Tibial nerve (tissue), 4 donors: ENCODE results near the gene ALDOA. TPM values are rescaled to one million over a fixed set of nuclear protein-coding genes. Genes with fewer than 3 reads are reported as not detected.

Experiments used
- DNase-seq, 2 donors: peaks; one replicate each; pipeline ENCODE4 v3.0.0-alpha.2; 2019; ENCODE audit warnings: low spot score in 2 of 2
- H3K27ac ChIP-seq, 4 donors: fragments of 200-600 bp; sonication (generic) in 3 of 4; one replicate each; pipeline ENCODE4 v1.5.1; 2017 to 2019; ENCODE audit warnings: mild to moderate bottlenecking in 1 of 4
- H3K27me3 ChIP-seq, 2 donors: fragments of 200-600 bp; sonication (generic) in 1 of 2; one replicate each; pipeline versions ENCODE4 v1.5.1 to v1.6.0; 2017 to 2019
- H3K36me3 ChIP-seq, 3 donors: fragments of 200-600 bp; sonication (generic); one replicate each; pipeline ENCODE4 v1.5.1; 2018 to 2019
- H3K4me1 ChIP-seq, 4 donors: fragments of 200-600 bp; sonication (generic) in 3 of 4; one replicate each; pipeline ENCODE4 v1.5.1; 2017 to 2019
- H3K4me3 ChIP-seq, 4 donors: fragments of 200-600 bp; sonication (generic) in 3 of 4; one replicate each; pipeline ENCODE4 v1.5.1; 2017 to 2019; ENCODE audit warnings: mild to moderate bottlenecking in 1 of 4, moderate library complexity in 1 of 4
- H3K9me3 ChIP-seq, 4 donors: fragments of 200-600 bp; sonication (generic) in 3 of 4; one replicate each; pipeline ENCODE4 v1.5.1; 2017 to 2019
- CTCF ChIP-seq, 5 experiments: fragments of 200-600 bp in 3 of 5; fragments of 450-650 bp in 2 of 5; sonication (generic) in 3 of 5; IDR thresholded peaks; one replicate each; pipeline ENCODE4 v1.5.1; 2016 to 2019; ENCODE audit warnings: antibody characterized with exemption in 5 of 5, mild to moderate bottlenecking in 3 of 5, moderate library complexity in 2 of 5
- EP300 ChIP-seq, 2 donors: sonication (generic); formaldehyde crosslinking; IDR thresholded peaks; one replicate each; pipeline ENCODE4 v1.6.1; 2017; ENCODE audit warnings: antibody characterized with exemption in 2 of 2, mild to moderate bottlenecking in 1 of 2
- POLR2A ChIP-seq, 2 donors: fragments of 450-650 bp; IDR thresholded peaks; one replicate each; pipeline ENCODE4 v1.6.1; 2017; ENCODE audit warnings: antibody characterized with exemption in 2 of 2, mild to moderate bottlenecking in 2 of 2, moderate library complexity in 2 of 2
- WGBS, 2 donors: methylation state at CpG; one replicate each; pipeline ENCODE4 v1.1.5; 2018; 5-methylcytosine and 5-hydroxymethylcytosine counted together
- total RNA-seq, 4 donors: library from RNA; depleted of rRNA; stranded (reverse); fragments of >200 nt; gene quantifications; one replicate each; pipeline ENCODE4 v1.1.0, GENCODE V29; 2016

The ALDOA gene
- total RNA-seq, 4 donors from 2014 or later = 474 to 649 (median 487) TPM

- Histone ChIP-seq H3K27ac (no peak overlapping the region), H3K36me3 (peaks cover 0 to 60% (median 20%) of the 10 kb centered on the region in 3 donors), H3K27me3 (no peaks in the 10 kb centered on the region), H3K4me1 (peaks cover 0 to 32% (median 19%) of the 10 kb centered on the region in 4 donors), H3K4me3 (no peak overlapping the region), H3K9me3 (no peaks in the 10 kb centered on the region)
- 86 to 88% methylated on average over 2 of the region's 2 CpGs for WGBS, 2 donors
- TF ChIP-seq POLR2A (IDR thresholded peaks at IDR 0.05) = no peak
- TF ChIP-seq CTCF (IDR thresholded peaks at IDR 0.05) = no peak
- TF ChIP-seq EP300 (IDR thresholded peaks at IDR 0.05) = no peak
- DNase-seq = no peak
Observed at GRCh38 chr16:30119428-30119827, 53.9 kb downstream of the ALDOA start.

Other genes starting within 250 kb of the ALDOA start
- 10 to 100 TPM; 40.8 to 70.7 (median 61.0) TPM for gene PAGR1, start 249.6 kb upstream of the ALDOA start, total RNA-seq
- 100 to 1,000 TPM; 113 to 247 (median 177) TPM for gene MVP, start 245.3 kb upstream of the ALDOA start, total RNA-seq
- gene CDIPT, start 202.5 kb upstream of the ALDOA start, total RNA-seq = 100 to 1,000 TPM in 2 of 4 donors, 10 to 100 TPM in 2; 80.0 to 121 (median 94.8) TPM
- gene SEZ6L2, start 166.2 kb upstream of the ALDOA start, total RNA-seq = 1 to 10 TPM in 2 of 4 donors, under 1 TPM in 2; 0.84 to 4.9 (median 1.3) TPM
- gene ASPHD1, start 165.3 kb upstream of the ALDOA start, total RNA-seq = 1 to 10 TPM in 3 of 4 donors, under 1 TPM in 1; 0.90 to 5.7 (median 3.9) TPM
- 10 to 100 TPM; 31.0 to 81.0 (median 38.7) TPM for gene KCTD13, start 139.5 kb upstream of the ALDOA start, total RNA-seq
- 100 to 1,000 TPM in 2 of 4 donors, 10 to 100 TPM in 2; 83.1 to 144 (median 103) TPM for gene TMEM219, start 103.7 kb upstream of the ALDOA start, total RNA-seq
- 10 to 100 TPM; 51.3 to 88.8 (median 66.0) TPM for gene TAOK2, start 91.9 kb upstream of the ALDOA start, total RNA-seq
- gene HIRIP3, start 70.1 kb upstream of the ALDOA start, total RNA-seq = 10 to 100 TPM; 12.6 to 26.7 (median 22.6) TPM
- 10 to 100 TPM; 36.6 to 60.4 (median 51.6) TPM for gene INO80E, start 69.5 kb upstream of the ALDOA start, total RNA-seq
- 1 to 10 TPM in 2 of 4 donors, under 1 TPM in 2; 0.44 to 4.2 (median 1.7) TPM for gene DOC2A, start 54.7 kb upstream of the ALDOA start, total RNA-seq
- gene C16orf92, start 42.6 kb upstream of the ALDOA start, total RNA-seq = not detected
- not detected for gene TLCD3B, start 34.5 kb upstream of the ALDOA start, total RNA-seq
- 10 to 100 TPM; 21.1 to 54.3 (median 34.3) TPM for gene PPP4C, start 10.2 kb downstream of the ALDOA start, total RNA-seq
- 1 to 10 TPM in 1 of 4 donors, under 1 TPM in 2, not detected in 1; 0.66 to 1.5 (median 0.84) TPM for gene TBX6, start 26.2 kb downstream of the ALDOA start, total RNA-seq
- gene YPEL3, start 30.5 kb downstream of the ALDOA start, total RNA-seq = 100 to 1,000 TPM in 2 of 4 donors, 10 to 100 TPM in 2; 81.9 to 197 (median 122) TPM
- 1 to 10 TPM; 2.8 to 5.2 (median 4.6) TPM for gene GDPD3, start 47.8 kb downstream of the ALDOA start, total RNA-seq
- 10 to 100 TPM; 65.5 to 93.0 (median 79.5) TPM for gene MAPK3, start 57.5 kb downstream of the ALDOA start, total RNA-seq
- 10 to 100 TPM; 35.0 to 66.9 (median 47.1) TPM for gene CORO1A, start 117.8 kb downstream of the ALDOA start, total RNA-seq
- gene BOLA2B, start 127.9 kb downstream of the ALDOA start, total RNA-seq = 100 to 1,000 TPM; 218 to 491 (median 322) TPM
- 10 to 100 TPM; 45.7 to 68.7 (median 52.8) TPM for gene SLX1A, start 128.1 kb downstream of the ALDOA start, total RNA-seq
- gene SULT1A3, start 133.5 kb downstream of the ALDOA start, total RNA-seq = 10 to 100 TPM in 3 of 4 donors, 1 to 10 TPM in 1; 9.8 to 55.3 (median 32.9) TPM
- 1 to 10 TPM; 5.1 to 9.6 (median 7.4) TPM for gene NPIPB13, start 182.7 kb downstream of the ALDOA start, total RNA-seq